ENCODE data around the gene NCF4. TPM values are rescaled to one million over a fixed set of nuclear protein-coding genes. Genes with fewer than 3 reads are reported as not detected.
A peak's percentile ranks its signal among the peaks of the same experiment; 100 is the strongest.

The NCF4 gene
- total RNA-seq, 1 donor from 2014 or later = not detected

DNA sequence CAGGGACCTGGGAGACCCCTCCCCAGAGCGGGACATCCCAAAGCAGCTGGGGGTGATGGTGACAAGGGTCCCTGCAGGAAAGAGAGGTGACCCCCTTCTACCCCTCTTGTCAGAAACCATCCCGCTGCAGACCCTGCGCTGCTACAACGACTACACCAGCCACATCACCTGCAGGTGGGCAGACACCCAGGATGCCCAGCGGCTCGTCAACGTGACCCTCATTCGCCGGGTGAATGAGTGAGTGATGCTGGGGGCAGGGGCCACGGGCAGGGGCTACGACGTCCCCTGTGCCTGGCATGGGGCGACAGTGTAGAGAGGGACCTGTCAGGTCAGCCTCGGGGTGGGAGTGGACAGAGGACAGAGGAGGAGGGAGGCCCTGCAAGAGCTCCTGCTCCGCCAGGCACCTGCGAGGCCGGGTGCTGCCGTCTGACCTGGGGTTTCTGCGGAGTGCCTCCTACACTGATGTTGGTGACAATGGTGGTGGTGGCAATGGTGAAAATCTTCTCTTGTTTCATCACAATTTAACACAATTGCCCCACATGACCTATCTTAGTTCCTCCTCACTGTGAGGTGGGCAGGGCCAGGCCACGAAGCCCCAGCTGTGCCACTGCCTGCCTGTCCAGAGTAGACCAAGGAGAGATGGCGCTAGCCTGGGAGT lies 62.5 kb downstream of the NCF4 start:
- TF ChIP-seq, protein P1, sequence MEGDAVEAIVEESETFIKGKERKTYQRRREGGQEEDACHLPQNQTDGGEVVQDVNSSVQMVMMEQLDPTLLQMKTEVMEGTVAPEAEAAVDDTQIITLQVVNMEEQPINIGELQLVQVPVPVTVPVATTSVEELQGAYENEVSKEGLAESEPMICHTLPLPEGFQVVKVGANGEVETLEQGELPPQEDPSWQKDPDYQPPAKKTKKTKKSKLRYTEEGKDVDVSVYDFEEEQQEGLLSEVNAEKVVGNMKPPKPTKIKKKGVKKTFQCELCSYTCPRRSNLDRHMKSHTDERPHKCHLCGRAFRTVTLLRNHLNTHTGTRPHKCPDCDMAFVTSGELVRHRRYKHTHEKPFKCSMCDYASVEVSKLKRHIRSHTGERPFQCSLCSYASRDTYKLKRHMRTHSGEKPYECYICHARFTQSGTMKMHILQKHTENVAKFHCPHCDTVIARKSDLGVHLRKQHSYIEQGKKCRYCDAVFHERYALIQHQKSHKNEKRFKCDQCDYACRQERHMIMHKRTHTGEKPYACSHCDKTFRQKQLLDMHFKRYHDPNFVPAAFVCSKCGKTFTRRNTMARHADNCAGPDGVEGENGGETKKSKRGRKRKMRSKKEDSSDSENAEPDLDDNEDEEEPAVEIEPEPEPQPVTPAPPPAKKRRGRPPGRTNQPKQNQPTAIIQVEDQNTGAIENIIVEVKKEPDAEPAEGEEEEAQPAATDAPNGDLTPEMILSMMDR (conservative IDR thresholded peaks at IDR 0.05) = no peak
- H3K4me1 Mint-ChIP-seq = peaks cover 9% of the 10 kb centered on the region
- H3K36me3 Mint-ChIP-seq (ENCODE audit: low read depth) = no peaks in the 10 kb centered on the region
- H3K9me3 Mint-ChIP-seq = no peaks in the 10 kb centered on the region
- no peak for DNase-seq (ENCODE audit: low read depth, low spot score)
- no peak overlapping the region for H3K4me3 Mint-ChIP-seq
- peaks cover 8% of the 10 kb centered on the region for H3K27me3 Mint-ChIP-seq (ENCODE audit: low read depth)
- no peak overlapping the region for H3K27ac Mint-ChIP-seq (ENCODE audit: unreplicated experiment)

- no peaks in the 10 kb centered on the region for H3K9me3 Mint-ChIP-seq
- peaks cover 6% of the 10 kb centered on the region for H3K27me3 Mint-ChIP-seq (ENCODE audit: low read depth)
- peaks cover 9% of the 10 kb centered on the region for H3K4me1 Mint-ChIP-seq
- TF ChIP-seq, protein P1 (conservative IDR thresholded peaks at IDR 0.05) = no peak
- H3K4me3 Mint-ChIP-seq = no peak overlapping the region
- no peak overlapping the region for H3K27ac Mint-ChIP-seq (ENCODE audit: unreplicated experiment)
- no peaks in the 10 kb centered on the region for H3K36me3 Mint-ChIP-seq (ENCODE audit: low read depth)
- DNase-seq (ENCODE audit: low read depth, low spot score) = no peak
These were observed 63.4 kb downstream of the NCF4 start for GRCh38 chr22:36924151-36924698.

GRCh38 chr22:36925388-36926290 lies 64.8 kb downstream of the NCF4 start:
- peaks cover 15% of the 10 kb centered on the region for H3K4me1 Mint-ChIP-seq
- TF ChIP-seq, protein P1 (conservative IDR thresholded peaks at IDR 0.05) = no peak
- H3K27ac Mint-ChIP-seq (ENCODE audit: unreplicated experiment) = no peak overlapping the region

GRCh38 chr22:36926309-36926708 lies 65.5 kb downstream of the NCF4 start:
- H3K4me3 Mint-ChIP-seq = no peak overlapping the region
- H3K27ac Mint-ChIP-seq (ENCODE audit: unreplicated experiment) = no peak overlapping the region
- no peaks in the 10 kb centered on the region for H3K27me3 Mint-ChIP-seq (ENCODE audit: low read depth)
- H3K9me3 Mint-ChIP-seq = no peaks in the 10 kb centered on the region
- no peaks in the 10 kb centered on the region for H3K36me3 Mint-ChIP-seq (ENCODE audit: low read depth)
- no peak for DNase-seq (ENCODE audit: low read depth, low spot score)
- TF ChIP-seq, protein P1 (conservative IDR thresholded peaks at IDR 0.05) = no peak
- H3K4me1 Mint-ChIP-seq = peaks cover 22% of the 10 kb centered on the region

More at GRCh38 chr22:36925388-36926290, 64.8 kb downstream of the NCF4 start:
- Mint-ChIP-seq H3K36me3 (ENCODE audit: low read depth) (no peaks in the 10 kb centered on the region), H3K9me3 (no peaks in the 10 kb centered on the region), H3K4me3 (no peak overlapping the region), H3K27me3 (ENCODE audit: low read depth) (no peaks in the 10 kb centered on the region)
- no peak for DNase-seq (ENCODE audit: low read depth, low spot score)

- H3K9me3 Mint-ChIP-seq = no peaks in the 10 kb centered on the region
- H3K4me3 Mint-ChIP-seq = no peak overlapping the region
- peak overlapping the region; percentile 83 for H3K27ac Mint-ChIP-seq (ENCODE audit: unreplicated experiment)
- no peak for DNase-seq (ENCODE audit: low read depth, low spot score)
- no peaks in the 10 kb centered on the region for H3K27me3 Mint-ChIP-seq (ENCODE audit: low read depth)
- TF ChIP-seq, protein P1 (conservative IDR thresholded peaks at IDR 0.05) = no peak
- H3K36me3 Mint-ChIP-seq (ENCODE audit: low read depth) = no peaks in the 10 kb centered on the region
- H3K4me1 Mint-ChIP-seq = peaks cover 22% of the 10 kb centered on the region
These were observed 66.1 kb downstream of the NCF4 start for GRCh38 chr22:36926721-36927435.
